GM13976 (cell line): ENCODE measurements around the gene GADD45A.

Experiments
- DNase-seq: peaks from one replicate; pipeline ENCODE4 v3.0.0; 2012; ENCODE audit warnings: low spot score
- CTCF ChIP-seq: IDR thresholded peaks from 2 replicates; pipeline ENCODE4 v1.5.1; 2012; ENCODE audit warnings: borderline replicate concordance, mild to moderate bottlenecking; ENCODE audit not compliant: insufficient read depth; ENCODE audit errors: extremely low read depth, missing control alignments, control extremely low read depth
- in situ Hi-C: fragments of 300-500 bp; cut with MboI; formaldehyde crosslinking; loops from one replicate; pipeline ENCODE4 v1.12.0; 2022; ENCODE audit warnings: low sequenced_read_pairs, mixed read lengths, inconsistent platforms; ENCODE audit not compliant: unreplicated experiment

The GADD45A gene

DNA sequence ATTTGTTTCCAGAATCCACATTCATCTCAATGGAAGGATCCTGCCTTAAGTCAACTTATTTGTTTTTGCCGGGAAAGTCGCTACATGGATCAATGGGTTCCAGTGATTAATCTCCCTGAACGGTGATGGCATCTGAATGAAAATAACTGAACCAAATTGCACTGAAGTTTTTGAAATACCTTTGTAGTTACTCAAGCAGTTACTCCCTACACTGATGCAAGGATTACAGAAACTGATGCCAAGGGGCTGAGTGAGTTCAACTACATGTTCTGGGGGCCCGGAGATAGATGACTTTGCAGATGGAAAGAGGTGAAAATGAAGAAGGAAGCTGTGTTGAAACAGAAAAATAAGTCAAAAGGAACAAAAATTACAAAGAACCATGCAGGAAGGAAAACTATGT lies 2.6 kb downstream of the GADD45A start:
- in situ Hi-C loops, result no loop called here
- DNase-seq, result no peak
- TF ChIP-seq CTCF, result no peak

GRCh38 chr1:67688526-67689219 lies 3.7 kb downstream of the GADD45A start:
- no peak for DNase-seq
- TF ChIP-seq CTCF, result no peak
- in situ Hi-C loops, result no loop called here

GRCh38 chr1:67689267-67690017 lies 4.4 kb downstream of the GADD45A start:
- no peak for TF ChIP-seq CTCF
- DNase-seq, result no peak
- in situ Hi-C loops, result no loop called here

DNA sequence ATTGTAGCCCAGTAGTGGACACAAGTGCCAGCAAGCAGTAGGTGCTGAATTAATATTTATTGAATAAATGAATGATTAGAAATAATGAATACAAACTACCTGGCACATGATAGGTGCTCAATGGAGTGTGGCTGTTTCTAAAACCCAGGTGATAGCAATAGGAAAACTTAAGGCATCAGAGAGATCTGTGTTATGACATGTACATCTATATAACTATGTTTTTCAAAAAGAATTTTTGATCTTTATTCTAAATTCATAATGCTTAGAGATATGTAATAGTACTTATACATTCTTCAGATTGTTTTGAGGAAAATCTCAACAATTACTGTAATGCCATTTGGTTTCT lies 5.0 kb downstream of the GADD45A start:
- TF ChIP-seq CTCF, result no peak
- DNase-seq, result no peak
- in situ Hi-C loops, result no loop called here

DNA sequence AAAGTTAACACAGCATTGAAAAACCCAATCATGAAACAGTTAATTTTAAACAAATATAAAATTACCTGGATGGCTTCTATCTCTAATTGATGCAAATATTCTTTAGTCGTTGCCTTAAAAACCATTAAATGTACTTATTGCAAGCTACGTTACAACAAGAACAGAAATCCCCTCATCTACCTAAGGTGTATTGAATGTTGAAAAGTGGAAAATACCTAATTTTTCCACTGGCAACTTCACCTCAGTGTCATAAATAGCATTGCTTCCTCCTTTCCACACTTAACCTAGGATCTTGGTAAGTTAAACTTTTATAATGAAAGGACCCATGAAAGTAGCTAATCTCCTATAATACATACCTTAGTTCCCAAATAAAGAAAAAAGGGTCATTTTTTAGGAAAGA lies 5.4 kb downstream of the GADD45A start:
- DNase-seq, result no peak
- no peak for TF ChIP-seq CTCF
- in situ Hi-C loops, result no loop called here

DNA sequence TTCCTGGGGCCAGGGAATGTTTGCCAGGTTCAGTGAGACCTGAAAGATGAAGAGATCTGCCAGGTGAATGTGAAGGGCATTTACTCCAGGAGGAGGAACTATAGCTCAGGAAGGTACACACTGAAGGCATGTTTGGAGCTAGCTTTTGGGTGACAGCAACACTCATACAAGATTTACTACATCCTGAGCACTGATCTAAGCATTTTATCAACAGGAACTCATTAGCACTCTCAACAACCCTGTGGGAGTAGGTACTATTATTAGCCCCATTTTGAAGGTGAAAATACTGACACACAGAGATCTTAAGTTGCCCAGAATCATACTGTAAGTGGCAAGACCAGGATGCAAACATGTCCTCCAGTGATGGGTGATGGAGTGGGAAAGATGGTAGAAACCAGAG lies 6.7 kb downstream of the GADD45A start:
- DNase-seq, result no peak
- in situ Hi-C loops, result no loop called here
- no peak for TF ChIP-seq CTCF
